GM10248 (cell line): Measurements from ENCODE around the gene POU6F2.

Experiments used
- CTCF ChIA-PET: fragments of 300-600 bp; sonication (Branson Sonifier 250); formaldehyde crosslinking; extraction: SDS; loops from one replicate; lab custom pipeline; 2021; ENCODE audit warnings: antibody characterized with exemption; lab: Yijun Ruan, JAX
- POLR2A ChIA-PET: fragments of 350-650 bp; sonication (Branson Sonifier 250); formaldehyde crosslinking; extraction: SDS; loops from one replicate; lab custom pipeline; 2020; ENCODE audit warnings: antibody characterized with exemption; lab: Yijun Ruan, JAX
- DNase-seq: peaks from one replicate; pipeline ENCODE4 v3.0.0; 2012; ENCODE audit errors: extremely low spot score
- TF ChIP-seq, protein P1 (sequence below): IDR thresholded peaks from 2 replicates; pipeline ENCODE4 v1.5.1; 2012; ENCODE audit warnings: mild to moderate bottlenecking, low read depth; ENCODE audit errors: extremely low read depth, missing control alignments, control extremely low read depth

The POU6F2 gene

GRCh38 chr7:39400836-39401235 is 423.1 kb downstream of the POU6F2 start:
- DNase-seq, result no peak
- TF ChIP-seq, protein P1, sequence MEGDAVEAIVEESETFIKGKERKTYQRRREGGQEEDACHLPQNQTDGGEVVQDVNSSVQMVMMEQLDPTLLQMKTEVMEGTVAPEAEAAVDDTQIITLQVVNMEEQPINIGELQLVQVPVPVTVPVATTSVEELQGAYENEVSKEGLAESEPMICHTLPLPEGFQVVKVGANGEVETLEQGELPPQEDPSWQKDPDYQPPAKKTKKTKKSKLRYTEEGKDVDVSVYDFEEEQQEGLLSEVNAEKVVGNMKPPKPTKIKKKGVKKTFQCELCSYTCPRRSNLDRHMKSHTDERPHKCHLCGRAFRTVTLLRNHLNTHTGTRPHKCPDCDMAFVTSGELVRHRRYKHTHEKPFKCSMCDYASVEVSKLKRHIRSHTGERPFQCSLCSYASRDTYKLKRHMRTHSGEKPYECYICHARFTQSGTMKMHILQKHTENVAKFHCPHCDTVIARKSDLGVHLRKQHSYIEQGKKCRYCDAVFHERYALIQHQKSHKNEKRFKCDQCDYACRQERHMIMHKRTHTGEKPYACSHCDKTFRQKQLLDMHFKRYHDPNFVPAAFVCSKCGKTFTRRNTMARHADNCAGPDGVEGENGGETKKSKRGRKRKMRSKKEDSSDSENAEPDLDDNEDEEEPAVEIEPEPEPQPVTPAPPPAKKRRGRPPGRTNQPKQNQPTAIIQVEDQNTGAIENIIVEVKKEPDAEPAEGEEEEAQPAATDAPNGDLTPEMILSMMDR, result no peak
- ChIA-PET CTCF (no interaction called here), POLR2A (no interaction called here)

DNA sequence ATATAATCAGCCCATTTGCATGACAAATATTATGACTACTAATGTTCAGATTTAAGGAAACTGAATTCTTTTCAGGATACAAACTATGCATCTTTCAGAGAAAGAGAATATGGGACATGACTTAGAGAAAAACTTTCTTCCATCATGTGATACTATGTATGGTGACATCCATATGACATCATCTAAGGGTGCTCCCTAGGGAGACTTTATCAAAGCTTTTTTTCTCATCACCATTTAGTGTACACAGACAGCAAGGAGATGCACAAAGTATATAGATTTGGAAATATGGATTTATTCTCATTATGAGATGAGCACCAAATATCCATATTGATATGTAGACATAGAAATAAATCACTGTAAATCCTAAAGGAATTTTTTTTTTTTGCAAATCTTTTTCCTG is 424.3 kb downstream of the POU6F2 start:
- CTCF ChIA-PET, result interaction anchor here (0.7 to 1.5 kb wide), 4 partner anchors 8 to 19 kb away, joined by 3 to 6 read pairs (median 4); no protein-coding TSS in a partner anchor
- DNase-seq, result no peak
- POLR2A ChIA-PET, result no interaction called here
- TF ChIP-seq, protein P1, result no peak

GRCh38 chr7:39404907-39405306 is 427.2 kb downstream of the POU6F2 start:
- POLR2A ChIA-PET, result no interaction called here

GRCh38 chr7:39405581-39405980 is 427.9 kb downstream of the POU6F2 start:
- DNase-seq, result no peak

More at GRCh38 chr7:39404907-39405306, 427.2 kb downstream of the POU6F2 start:
- CTCF ChIA-PET, result no interaction called here
- no peak for DNase-seq
- TF ChIP-seq, protein P1, result no peak

GRCh38 chr7:39406467-39406866 is 428.8 kb downstream of the POU6F2 start:
- ChIA-PET POLR2A (no interaction called here), CTCF (interaction anchor here (1.2 to 1.3 kb wide), 2 partner anchors 10 to 11 kb away, joined by 3 to 4 read pairs; no protein-coding TSS in a partner anchor)
- DNase-seq, result no peak
- TF ChIP-seq, protein P1, result no peak

More at GRCh38 chr7:39405581-39405980, 427.9 kb downstream of the POU6F2 start:
- TF ChIP-seq, protein P1, result no peak
- POLR2A ChIA-PET, result no interaction called here
- CTCF ChIA-PET, result interaction anchor here (1.2 to 1.3 kb wide), 2 partner anchors 9 to 12 kb away, joined by 3 to 4 read pairs; no protein-coding TSS in a partner anchor

DNA sequence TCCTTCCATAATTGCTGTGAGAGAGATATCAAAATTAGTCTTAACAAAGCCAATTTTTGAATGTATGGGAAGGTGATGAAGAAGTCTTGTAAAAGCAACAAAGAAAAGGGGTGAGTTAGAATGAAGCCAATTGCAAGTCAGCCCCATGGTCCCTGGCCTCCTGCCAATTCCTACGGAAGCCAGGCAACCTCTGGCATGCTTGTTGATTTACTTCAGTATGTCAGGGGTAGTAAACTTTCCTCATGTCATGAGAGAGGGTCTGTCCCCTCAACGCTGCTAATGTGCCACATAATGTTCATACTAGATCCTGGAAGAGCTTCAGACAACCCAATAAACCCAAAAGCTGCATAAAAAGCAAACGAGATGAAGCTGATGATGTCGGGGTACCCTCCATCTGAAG is 429.4 kb downstream of the POU6F2 start:
- DNase-seq, result no peak
- POLR2A ChIA-PET, result no interaction called here
- CTCF ChIA-PET, result interaction anchor here (1.3 kb wide), 1 partner anchor 28 kb away, joined by 4 read pairs; no protein-coding TSS in a partner anchor
- TF ChIP-seq, protein P1, result no peak
